Thyroid gland (tissue), 4 donors: Measurements from ENCODE around the gene ARSI.

Experiments
- CTCF ChIP-seq, 6 experiments: fragments of 200-600 bp in 3 of 6; fragments of 450-650 bp in 3 of 6; sonication (generic) in 3 of 6; IDR thresholded peaks; one replicate each; pipeline ENCODE4 v1.5.1; 2016 to 2019; ENCODE audit warnings: antibody characterized with exemption in 6 of 6, mild to moderate bottlenecking in 2 of 6, inconsistent platforms in 1 of 6, moderate library complexity in 1 of 6
- POLR2A ChIP-seq, 2 donors: fragments of 450-650 bp; IDR thresholded peaks; one replicate each; pipeline ENCODE4 v1.6.1; 2017; ENCODE audit warnings: antibody characterized with exemption in 2 of 2, mild to moderate bottlenecking in 2 of 2, moderate library complexity in 1 of 2

GRCh38 chr5:150257424-150257823 lies 45.3 kb downstream of the ARSI start:
- TF ChIP-seq CTCF (IDR thresholded peaks at IDR 0.05), result no peak
- no peak for TF ChIP-seq POLR2A (IDR thresholded peaks at IDR 0.05)
